Caki2 (cell line): ENCODE measurements around the gene FGF1. TPM values are rescaled to one million over a fixed set of nuclear protein-coding genes. Genes with fewer than 3 reads are reported as not detected.

Experiments
- DNase-seq: peaks from one replicate; pipeline ENCODE4 v3.0.0-alpha.2; 2015; ENCODE audit warnings: low read depth
- in situ Hi-C: cut with HindIII; loops from 2 replicates; pipeline ENCODE4 v1.10.0; 2016; ENCODE audit warnings: low sequenced_read_pairs, low pct_unique_long_range_greater_than_20kb, mixed read lengths
- total RNA-seq: library from RNA; depleted of rRNA; stranded (reverse); fragments of >200 nt; shearing (Covaris generic); gene quantifications from 2 replicates; pipeline ENCODE4 v1.2.3, GENCODE V29; 2014; ENCODE audit warnings: low replicate concordance

FGF1 gene
- total RNA-seq, 1 experiment from 2014 or later = not detected

- DNase-seq = no peak
- in situ Hi-C loops = loop anchor here (25.0 kb wide), 1 partner anchor 279 kb away; no protein-coding TSS in a partner anchor
Observed at GRCh38 chr5:142608081-142608480, 77.8 kb downstream of the FGF1 start.

GRCh38 chr5:142605611-142606010, 80.3 kb downstream of the FGF1 start:
- in situ Hi-C loops = loop anchor here (25.0 kb wide), 1 partner anchor 282 kb away; no protein-coding TSS in a partner anchor
- DNase-seq = no peak

GRCh38 chr5:142602720-142603245, 83.1 kb downstream of the FGF1 start:
- in situ Hi-C loops = loop anchor here (25.0 kb wide), 1 partner anchor 285 kb away; no protein-coding TSS in a partner anchor
- peak; percentile 48 for DNase-seq

GRCh38 chr5:142601432-142601831, 84.5 kb downstream of the FGF1 start:
- in situ Hi-C loops = loop anchor here (25.0 kb wide), 1 partner anchor 286 kb away; no protein-coding TSS in a partner anchor
- DNase-seq = no peak

DNA sequence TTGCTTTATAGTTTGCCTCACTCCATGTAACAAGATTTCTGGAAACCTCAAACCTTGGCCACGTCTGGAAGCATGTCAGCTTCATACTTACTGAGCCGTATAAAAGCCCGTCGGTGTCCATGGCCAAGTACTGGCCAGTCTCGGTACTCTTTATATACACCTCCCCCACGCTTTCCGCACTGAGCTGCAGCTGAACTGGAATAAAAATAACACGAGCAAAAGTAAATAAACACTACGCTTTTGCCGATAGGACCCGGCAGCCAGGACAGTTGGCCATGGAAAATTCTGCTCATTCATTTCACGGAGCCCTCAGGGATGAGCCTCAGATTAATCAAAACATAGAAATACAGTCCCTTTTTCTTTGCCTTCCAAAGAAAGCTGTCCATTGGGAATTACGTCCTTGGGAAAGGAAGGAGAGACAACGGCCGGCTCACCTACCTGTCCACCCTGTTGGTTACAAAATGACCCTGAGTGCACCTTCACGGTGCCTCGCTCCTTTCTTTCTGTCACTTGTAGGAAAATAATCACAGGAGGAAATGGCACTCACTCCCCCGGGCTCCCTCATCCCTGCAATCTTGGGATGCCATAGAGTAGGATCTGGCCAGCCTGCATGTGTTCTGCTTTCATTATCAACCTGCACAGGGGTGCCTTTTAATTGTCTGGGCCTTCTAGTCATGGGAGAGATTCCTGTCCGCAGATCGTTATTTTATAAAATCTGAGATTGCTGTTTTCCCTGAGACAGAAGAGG, 85.1 kb downstream of the FGF1 start:
- peak; percentile 88 for DNase-seq

DNA sequence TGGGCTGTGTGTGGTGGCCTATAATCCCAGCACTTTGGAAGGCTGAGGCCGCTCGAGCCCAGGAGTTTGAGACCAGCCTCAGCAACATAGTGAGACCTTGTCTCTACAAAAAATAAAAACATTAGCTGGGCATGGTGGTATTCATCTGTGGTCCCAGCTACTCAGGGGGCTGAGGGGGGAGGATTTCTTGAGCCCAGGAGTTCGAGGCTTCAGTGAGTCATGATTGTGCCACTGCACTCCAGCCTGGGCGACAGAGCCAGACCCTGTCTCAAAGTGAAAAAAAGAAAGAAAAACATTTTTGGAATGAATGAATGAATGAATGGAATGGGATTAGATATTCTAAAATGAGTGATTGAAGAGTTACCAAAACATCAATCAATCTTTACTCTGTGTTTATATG, 85.8 kb downstream of the FGF1 start:
- DNase-seq = no peak
- in situ Hi-C loops = loop anchor here (25.0 kb wide), 1 partner anchor 287 kb away; no protein-coding TSS in a partner anchor

More for the DNA sequence above, 85.1 kb downstream of the FGF1 start:
- in situ Hi-C loops = loop anchor here (25.0 kb wide), 1 partner anchor 287 kb away; no protein-coding TSS in a partner anchor

DNA sequence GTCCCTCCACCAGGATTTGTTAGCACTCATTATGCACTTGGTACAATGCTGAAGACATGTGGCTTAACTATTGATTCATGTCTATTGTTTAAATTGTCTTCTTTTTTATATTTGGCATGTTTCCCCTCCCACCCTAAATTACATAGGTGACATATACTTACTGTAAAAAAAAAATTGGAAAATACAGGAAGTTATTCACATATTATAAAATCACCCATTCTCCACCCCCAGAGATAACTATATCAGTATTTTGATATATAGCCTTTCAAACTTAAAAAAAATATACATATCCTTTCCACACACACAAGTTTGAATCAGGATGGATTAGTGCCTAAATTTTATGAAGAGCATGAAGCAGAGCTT, 87.6 kb downstream of the FGF1 start:
- in situ Hi-C loops = no loop called here
- DNase-seq = no peak

DNA sequence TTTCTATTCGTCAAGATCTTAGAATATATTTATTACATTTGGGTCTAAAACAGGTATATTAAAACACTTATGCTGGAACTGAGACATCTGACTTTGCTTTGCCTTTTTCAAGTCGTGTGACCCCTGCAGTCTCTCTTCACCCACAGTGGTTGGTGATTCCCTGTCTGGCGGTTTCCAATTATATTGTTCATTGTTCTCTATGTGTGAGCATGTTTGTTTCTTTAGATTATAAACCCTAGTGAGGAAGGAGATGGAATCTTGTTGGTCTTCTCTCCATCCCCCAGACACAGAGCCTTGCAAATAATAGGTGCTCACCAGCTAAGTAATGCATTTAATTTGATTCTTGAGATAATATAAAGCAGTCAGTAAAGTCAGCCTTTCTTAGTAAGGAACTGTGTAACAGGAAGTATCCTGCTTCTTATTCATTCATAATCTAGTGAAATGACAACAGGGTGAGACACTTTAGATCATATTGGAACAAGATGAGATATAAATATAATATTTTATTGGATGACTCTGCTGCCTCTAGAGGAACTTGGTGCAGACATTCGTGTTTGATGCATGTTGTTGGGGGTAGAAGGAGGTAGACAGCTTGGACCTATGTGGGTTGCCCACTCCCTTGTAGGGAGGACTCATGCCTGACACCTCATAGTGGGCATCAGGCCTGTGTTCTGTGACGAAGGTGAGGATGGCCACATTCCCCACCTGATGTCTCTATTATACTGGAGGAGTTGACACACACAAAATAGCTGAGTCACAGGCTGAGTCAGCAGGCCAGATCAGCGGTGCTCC, 88.1 kb downstream of the FGF1 start:
- peak; percentile 73 for DNase-seq
- in situ Hi-C loops = no loop called here

DNA sequence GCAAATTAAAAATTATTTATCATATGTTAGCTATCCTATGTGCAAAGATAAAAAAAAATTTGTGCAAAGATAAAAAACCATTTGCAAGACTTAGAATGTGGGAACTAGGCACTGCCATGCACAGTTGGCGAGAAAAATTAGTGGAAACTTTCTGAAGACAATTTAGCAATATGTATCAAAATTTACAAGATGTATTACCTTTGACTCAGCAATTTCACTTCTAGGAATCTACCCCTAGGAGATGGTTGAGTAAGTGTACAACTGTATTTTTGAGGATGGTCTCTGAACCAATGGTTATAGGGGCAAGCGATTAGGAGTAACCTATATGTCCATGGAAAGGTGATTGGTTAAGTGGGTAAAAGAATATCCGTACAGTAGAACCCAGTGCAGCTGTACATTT, 88.9 kb downstream of the FGF1 start:
- no peak for DNase-seq
- in situ Hi-C loops = no loop called here

DNA sequence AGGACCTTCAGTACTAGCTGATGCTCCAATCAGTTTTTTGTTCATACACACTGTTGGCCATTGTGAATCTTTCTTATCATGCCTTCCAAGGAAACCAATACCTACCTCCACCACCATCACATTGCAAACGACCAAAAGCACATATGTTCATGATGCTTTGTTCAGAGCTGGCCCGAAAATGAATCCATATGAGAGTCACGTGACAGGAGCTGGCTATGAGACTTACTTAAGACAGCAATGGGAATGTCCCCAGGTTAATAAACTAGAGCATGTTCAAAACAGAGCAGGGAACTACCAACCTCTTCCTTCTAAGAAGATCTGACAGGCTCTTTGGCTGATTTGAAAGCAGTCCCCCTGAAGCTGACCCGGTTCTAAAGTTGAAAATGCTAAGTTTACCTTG, 93.5 kb downstream of the FGF1 start:
- in situ Hi-C loops = no loop called here
- DNase-seq = no peak

DNA sequence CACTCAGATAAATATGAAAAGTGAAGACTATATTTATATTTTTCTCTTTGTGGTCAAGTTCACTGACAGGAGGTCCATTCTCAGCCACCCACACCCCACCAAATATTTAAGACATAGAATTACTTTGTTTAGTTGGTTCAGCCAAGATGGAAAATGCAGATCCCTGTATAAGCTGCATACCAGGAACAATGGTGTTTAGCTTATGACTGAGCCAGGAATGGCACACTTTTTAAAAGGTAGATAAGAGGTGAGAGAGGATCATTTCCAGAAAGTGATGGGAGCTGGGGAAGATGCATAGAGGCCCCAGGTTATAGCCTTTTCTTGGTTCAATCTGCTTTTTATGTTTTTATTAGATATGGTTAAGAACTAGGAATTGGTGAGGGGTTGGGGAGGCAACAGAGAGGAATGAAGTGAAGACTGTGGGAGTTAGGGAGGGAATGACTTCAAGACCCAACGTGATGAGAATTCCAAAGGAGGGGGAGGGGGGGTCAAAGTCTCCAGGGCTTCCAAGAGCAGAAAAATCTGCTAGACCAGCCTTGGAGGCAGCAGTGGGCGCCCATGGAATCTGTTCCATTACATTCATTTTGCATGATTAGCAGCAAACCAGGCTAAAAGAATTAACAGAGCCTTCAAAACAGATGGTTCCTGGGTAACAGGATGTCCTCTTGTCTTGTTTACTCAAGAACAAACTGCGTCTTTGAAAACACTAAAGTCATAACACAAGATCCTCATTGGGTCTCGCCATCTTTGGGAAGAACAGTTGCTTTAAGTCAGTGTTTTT, 95.2 kb downstream of the FGF1 start:
- no peak for DNase-seq
- in situ Hi-C loops = no loop called here

- in situ Hi-C loops = no loop called here
- no peak for DNase-seq
Observed at GRCh38 chr5:142589720-142590119, 96.2 kb downstream of the FGF1 start.

GRCh38 chr5:142587354-142587965, 98.4 kb downstream of the FGF1 start:
- in situ Hi-C loops = no loop called here

GRCh38 chr5:142586552-142586951, 99.3 kb downstream of the FGF1 start:
- no peak for DNase-seq
- in situ Hi-C loops = no loop called here

More at GRCh38 chr5:142587354-142587965, 98.4 kb downstream of the FGF1 start:
- DNase-seq = no peak

GRCh38 chr5:142585451-142585850, 100.4 kb downstream of the FGF1 start:
- in situ Hi-C loops = no loop called here
- DNase-seq = no peak

DNA sequence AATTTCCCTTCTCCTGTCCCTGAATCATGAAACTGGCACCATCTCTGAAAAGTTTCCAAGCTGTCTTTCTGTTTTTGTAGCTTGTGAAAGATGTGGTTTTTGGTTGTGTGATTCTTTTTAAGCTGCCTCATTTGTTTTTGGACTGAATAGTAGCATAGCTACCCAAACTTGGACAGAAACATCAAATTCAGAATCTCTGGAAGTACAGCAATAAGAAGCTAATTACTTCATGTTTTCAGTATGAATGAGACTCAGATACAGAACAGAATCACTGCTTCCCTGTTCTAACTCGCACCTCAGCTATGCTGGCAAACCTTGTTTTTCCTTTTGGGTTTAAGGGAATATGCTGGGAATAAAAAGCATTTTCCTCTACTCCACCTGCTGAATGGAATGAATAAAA, 101.0 kb downstream of the FGF1 start:
- DNase-seq = no peak
- in situ Hi-C loops = no loop called here

DNA sequence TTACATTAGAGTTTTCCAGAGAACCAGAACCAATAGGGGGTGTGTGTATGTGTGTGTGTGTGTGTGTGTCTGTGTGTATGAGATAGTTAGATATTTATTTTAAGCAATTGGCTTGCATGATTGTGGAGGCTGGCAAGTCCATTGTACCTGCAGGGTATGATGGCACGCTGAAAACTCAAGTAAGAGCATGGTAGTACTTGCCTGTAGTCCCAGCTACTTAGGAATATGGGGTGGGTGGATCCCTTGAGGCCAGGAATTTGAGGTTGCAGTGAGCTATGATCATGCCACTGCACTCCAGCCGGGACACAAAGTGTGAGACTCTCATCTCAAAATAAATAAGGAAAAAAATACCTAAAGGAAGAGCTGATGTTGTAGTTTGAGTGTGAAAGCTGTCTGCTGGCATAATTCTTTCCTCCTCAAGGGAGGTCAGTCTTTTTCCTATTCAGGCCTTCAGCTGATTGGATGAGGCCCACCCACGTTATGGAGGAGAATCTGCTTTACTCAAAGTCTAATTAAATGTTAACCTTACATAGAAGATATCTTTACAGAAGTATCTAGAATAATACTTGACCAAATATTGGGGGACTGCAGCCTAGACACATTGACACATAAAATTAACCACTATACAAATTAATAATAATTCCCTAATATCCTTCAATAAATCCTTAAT, 107.6 kb downstream of the FGF1 start:
- no peak for DNase-seq
- in situ Hi-C loops = no loop called here
